HEK293 (cell line): ENCODE results near the gene LYL1.

ENCODE experiments used
- BCL11B ChIP-seq: fragments of 450-650 bp; formaldehyde crosslinking; IDR thresholded peaks from 2 replicates; pipeline ENCODE4 v1.5.1; 2016; ENCODE audit warnings: low read depth, missing biosample characterization, missing genetic modification characterization
- GLIS2 ChIP-seq: fragments of 450-650 bp; formaldehyde crosslinking; IDR thresholded peaks from 2 replicates; pipeline ENCODE4 v1.5.1; 2016; ENCODE audit warnings: missing biosample characterization, missing genetic modification characterization
- KLF17 ChIP-seq: fragments of 450-650 bp; formaldehyde crosslinking; IDR thresholded peaks from 2 replicates; pipeline ENCODE4 v1.5.1; 2016; ENCODE audit warnings: missing biosample characterization, missing genetic modification characterization
- KLF7 ChIP-seq: fragments of 450-650 bp; formaldehyde crosslinking; IDR thresholded peaks from 2 replicates; pipeline ENCODE4 v1.5.1; 2016; ENCODE audit warnings: missing biosample characterization, missing genetic modification characterization, borderline replicate concordance
- REPIN1 ChIP-seq: fragments of 450-650 bp; formaldehyde crosslinking; IDR thresholded peaks from 2 replicates; pipeline ENCODE4 v1.5.1; 2017; ENCODE audit warnings: missing biosample characterization, missing genetic modification characterization, low read depth
- SCRT1 ChIP-seq: fragments of 450-650 bp; formaldehyde crosslinking; IDR thresholded peaks from 2 replicates; pipeline ENCODE4 v1.5.1; 2016; ENCODE audit warnings: missing biosample characterization, missing genetic modification characterization, borderline replicate concordance
- ZBTB7A ChIP-seq: fragments of 450-650 bp; formaldehyde crosslinking; IDR thresholded peaks from 2 replicates; pipeline ENCODE4 v1.5.1; 2016; ENCODE audit warnings: low read depth, missing biosample characterization, missing genetic modification characterization
- ZNF114 ChIP-seq: fragments of 450-650 bp; formaldehyde crosslinking; IDR thresholded peaks from 2 replicates; pipeline ENCODE4 v1.5.0; 2017; ENCODE audit warnings: missing biosample characterization, missing genetic modification characterization
- ZNF16 ChIP-seq: fragments of 450-650 bp; formaldehyde crosslinking; IDR thresholded peaks from 2 replicates; pipeline ENCODE4 v1.5.1; 2016; ENCODE audit warnings: low read depth, missing biosample characterization, missing genetic modification characterization
- ZNF19 ChIP-seq: fragments of 450-650 bp; formaldehyde crosslinking; IDR thresholded peaks from 2 replicates; pipeline ENCODE4; 2016; ENCODE audit warnings: missing biosample characterization, missing genetic modification characterization, low read depth
- ZNF280C ChIP-seq: fragments of 450-650 bp; formaldehyde crosslinking; IDR thresholded peaks from 2 replicates; pipeline ENCODE4 v1.5.1; 2016; ENCODE audit warnings: missing biosample characterization, missing genetic modification characterization
- ZNF350 ChIP-seq: fragments of 450-650 bp; formaldehyde crosslinking; IDR thresholded peaks from 2 replicates; pipeline ENCODE4 v1.5.0; 2017; ENCODE audit warnings: missing biosample characterization, mild to moderate bottlenecking, missing genetic modification characterization
- ZNF501 ChIP-seq: fragments of 450-650 bp; formaldehyde crosslinking; IDR thresholded peaks from 2 replicates; pipeline ENCODE4 v1.5.1; 2016; ENCODE audit warnings: missing biosample characterization, missing genetic modification characterization
- ZNF514 ChIP-seq: fragments of 450-650 bp; formaldehyde crosslinking; IDR thresholded peaks from 2 replicates; pipeline ENCODE4 v1.5.1; 2016; ENCODE audit warnings: missing biosample characterization, missing genetic modification characterization
- ZNF654 ChIP-seq: fragments of 450-650 bp; formaldehyde crosslinking; IDR thresholded peaks from 2 replicates; pipeline ENCODE4 v1.5.1; 2016; ENCODE audit warnings: low read depth, missing biosample characterization, missing genetic modification characterization
- ZNF785 ChIP-seq: fragments of 450-650 bp; formaldehyde crosslinking; IDR thresholded peaks from 2 replicates; pipeline ENCODE4 v1.5.1; 2016; ENCODE audit warnings: missing biosample characterization, missing genetic modification characterization
- ZXDB ChIP-seq: fragments of 450-650 bp; formaldehyde crosslinking; IDR thresholded peaks from 2 replicates; pipeline ENCODE4 v1.5.1; 2016; ENCODE audit warnings: missing biosample characterization, missing genetic modification characterization
- TF ChIP-seq, protein P1 (sequence below): fragments of 450-650 bp; formaldehyde crosslinking; IDR thresholded peaks from 2 replicates; pipeline ENCODE4 v1.5.1; 2016; ENCODE audit warnings: missing biosample characterization, missing genetic modification characterization
- TF ChIP-seq, protein P2 (sequence below): fragments of 450-650 bp; formaldehyde crosslinking; IDR thresholded peaks from 2 replicates; pipeline ENCODE4 v1.5.1; 2016; ENCODE audit warnings: missing biosample characterization, missing genetic modification characterization
- TF ChIP-seq, protein P3 (sequence below): fragments of 450-650 bp; formaldehyde crosslinking; IDR thresholded peaks from 2 replicates; pipeline ENCODE4 v1.5.1; 2016; ENCODE audit warnings: missing biosample characterization, missing genetic modification characterization, borderline replicate concordance
- TF ChIP-seq, protein P4 (sequence below): fragments of 450-650 bp; formaldehyde crosslinking; IDR thresholded peaks from 2 replicates; pipeline ENCODE4 v1.5.1; 2016; ENCODE audit warnings: missing biosample characterization, missing genetic modification characterization
- TF ChIP-seq, protein P5 (sequence below): fragments of 450-650 bp; formaldehyde crosslinking; IDR thresholded peaks from 2 replicates; pipeline ENCODE4 v1.5.1; 2016; ENCODE audit warnings: missing biosample characterization, missing genetic modification characterization

Gene LYL1

GRCh38 chr19:13116282-13117175 lies 13.9 kb upstream of the LYL1 start, which contains the start of gene TRMT1 (continued):
- TF ChIP-seq ZNF19 (tag by site-specific recombination) (no peak), ZNF785 (tag by site-specific recombination) (no peak), BCL11B (tag by site-specific recombination) (0 out of 2 replicates have a peak, but pooled peaks have one; percentile 41), ZNF16 (tag by site-specific recombination) (no peak), ZNF514 (tag by site-specific recombination) (no peak), SCRT1 (no peak), ZNF280C (tag by site-specific recombination) (no peak), GLIS2 (tag by site-specific recombination) (peak; percentile 41; the same call in 1 of the 2 replicates), ZBTB7A (tag by site-specific recombination) (no peak; the same call in 1 of the 2 replicates), KLF7 (tag by site-specific recombination) (no peak), ZNF114 (tag by site-specific recombination) (no peak), ZNF350 (tag by site-specific recombination) (no peak), REPIN1 (tag by site-specific recombination) (no peak), ZXDB (tag by site-specific recombination) (peak; percentile 93), ZNF654 (tag by site-specific recombination) (no peak), ZNF501 (tag by site-specific recombination) (peak; percentile 81), KLF17 (tag by site-specific recombination) (peak; percentile 92)
- TF ChIP-seq, protein P1, sequence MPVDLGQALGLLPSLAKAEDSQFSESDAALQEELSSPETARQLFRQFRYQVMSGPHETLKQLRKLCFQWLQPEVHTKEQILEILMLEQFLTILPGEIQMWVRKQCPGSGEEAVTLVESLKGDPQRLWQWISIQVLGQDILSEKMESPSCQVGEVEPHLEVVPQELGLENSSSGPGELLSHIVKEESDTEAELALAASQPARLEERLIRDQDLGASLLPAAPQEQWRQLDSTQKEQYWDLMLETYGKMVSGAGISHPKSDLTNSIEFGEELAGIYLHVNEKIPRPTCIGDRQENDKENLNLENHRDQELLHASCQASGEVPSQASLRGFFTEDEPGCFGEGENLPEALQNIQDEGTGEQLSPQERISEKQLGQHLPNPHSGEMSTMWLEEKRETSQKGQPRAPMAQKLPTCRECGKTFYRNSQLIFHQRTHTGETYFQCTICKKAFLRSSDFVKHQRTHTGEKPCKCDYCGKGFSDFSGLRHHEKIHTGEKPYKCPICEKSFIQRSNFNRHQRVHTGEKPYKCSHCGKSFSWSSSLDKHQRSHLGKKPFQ: peak; percentile 52; the same call in 1 of the 2 replicates
- TF ChIP-seq, protein P2, sequence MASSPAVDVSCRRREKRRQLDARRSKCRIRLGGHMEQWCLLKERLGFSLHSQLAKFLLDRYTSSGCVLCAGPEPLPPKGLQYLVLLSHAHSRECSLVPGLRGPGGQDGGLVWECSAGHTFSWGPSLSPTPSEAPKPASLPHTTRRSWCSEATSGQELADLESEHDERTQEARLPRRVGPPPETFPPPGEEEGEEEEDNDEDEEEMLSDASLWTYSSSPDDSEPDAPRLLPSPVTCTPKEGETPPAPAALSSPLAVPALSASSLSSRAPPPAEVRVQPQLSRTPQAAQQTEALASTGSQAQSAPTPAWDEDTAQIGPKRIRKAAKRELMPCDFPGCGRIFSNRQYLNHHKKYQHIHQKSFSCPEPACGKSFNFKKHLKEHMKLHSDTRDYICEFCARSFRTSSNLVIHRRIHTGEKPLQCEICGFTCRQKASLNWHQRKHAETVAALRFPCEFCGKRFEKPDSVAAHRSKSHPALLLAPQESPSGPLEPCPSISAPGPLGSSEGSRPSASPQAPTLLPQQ (tag by site-specific recombination): peak; percentile 76; the same call in 1 of the 2 replicates
- TF ChIP-seq, protein P3, sequence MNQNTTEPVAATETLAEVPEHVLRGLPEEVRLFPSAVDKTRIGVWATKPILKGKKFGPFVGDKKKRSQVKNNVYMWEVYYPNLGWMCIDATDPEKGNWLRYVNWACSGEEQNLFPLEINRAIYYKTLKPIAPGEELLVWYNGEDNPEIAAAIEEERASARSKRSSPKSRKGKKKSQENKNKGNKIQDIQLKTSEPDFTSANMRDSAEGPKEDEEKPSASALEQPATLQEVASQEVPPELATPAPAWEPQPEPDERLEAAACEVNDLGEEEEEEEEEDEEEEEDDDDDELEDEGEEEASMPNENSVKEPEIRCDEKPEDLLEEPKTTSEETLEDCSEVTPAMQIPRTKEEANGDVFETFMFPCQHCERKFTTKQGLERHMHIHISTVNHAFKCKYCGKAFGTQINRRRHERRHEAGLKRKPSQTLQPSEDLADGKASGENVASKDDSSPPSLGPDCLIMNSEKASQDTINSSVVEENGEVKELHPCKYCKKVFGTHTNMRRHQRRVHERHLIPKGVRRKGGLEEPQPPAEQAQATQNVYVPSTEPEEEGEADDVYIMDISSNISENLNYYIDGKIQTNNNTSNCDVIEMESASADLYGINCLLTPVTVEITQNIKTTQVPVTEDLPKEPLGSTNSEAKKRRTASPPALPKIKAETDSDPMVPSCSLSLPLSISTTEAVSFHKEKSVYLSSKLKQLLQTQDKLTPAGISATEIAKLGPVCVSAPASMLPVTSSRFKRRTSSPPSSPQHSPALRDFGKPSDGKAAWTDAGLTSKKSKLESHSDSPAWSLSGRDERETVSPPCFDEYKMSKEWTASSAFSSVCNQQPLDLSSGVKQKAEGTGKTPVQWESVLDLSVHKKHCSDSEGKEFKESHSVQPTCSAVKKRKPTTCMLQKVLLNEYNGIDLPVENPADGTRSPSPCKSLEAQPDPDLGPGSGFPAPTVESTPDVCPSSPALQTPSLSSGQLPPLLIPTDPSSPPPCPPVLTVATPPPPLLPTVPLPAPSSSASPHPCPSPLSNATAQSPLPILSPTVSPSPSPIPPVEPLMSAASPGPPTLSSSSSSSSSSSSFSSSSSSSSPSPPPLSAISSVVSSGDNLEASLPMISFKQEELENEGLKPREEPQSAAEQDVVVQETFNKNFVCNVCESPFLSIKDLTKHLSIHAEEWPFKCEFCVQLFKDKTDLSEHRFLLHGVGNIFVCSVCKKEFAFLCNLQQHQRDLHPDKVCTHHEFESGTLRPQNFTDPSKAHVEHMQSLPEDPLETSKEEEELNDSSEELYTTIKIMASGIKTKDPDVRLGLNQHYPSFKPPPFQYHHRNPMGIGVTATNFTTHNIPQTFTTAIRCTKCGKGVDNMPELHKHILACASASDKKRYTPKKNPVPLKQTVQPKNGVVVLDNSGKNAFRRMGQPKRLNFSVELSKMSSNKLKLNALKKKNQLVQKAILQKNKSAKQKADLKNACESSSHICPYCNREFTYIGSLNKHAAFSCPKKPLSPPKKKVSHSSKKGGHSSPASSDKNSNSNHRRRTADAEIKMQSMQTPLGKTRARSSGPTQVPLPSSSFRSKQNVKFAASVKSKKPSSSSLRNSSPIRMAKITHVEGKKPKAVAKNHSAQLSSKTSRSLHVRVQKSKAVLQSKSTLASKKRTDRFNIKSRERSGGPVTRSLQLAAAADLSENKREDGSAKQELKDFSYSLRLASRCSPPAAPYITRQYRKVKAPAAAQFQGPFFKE (tag by site-specific recombination): no peak
- TF ChIP-seq, protein P4, sequence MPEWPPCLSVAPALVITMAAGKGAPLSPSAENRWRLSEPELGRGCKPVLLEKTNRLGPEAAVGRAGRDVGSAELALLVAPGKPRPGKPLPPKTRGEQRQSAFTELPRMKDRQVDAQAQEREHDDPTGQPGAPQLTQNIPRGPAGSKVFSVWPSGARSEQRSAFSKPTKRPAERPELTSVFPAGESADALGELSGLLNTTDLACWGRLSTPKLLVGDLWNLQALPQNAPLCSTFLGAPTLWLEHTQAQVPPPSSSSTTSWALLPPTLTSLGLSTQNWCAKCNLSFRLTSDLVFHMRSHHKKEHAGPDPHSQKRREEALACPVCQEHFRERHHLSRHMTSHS (tag by site-specific recombination): no peak
- TF ChIP-seq, protein P5, sequence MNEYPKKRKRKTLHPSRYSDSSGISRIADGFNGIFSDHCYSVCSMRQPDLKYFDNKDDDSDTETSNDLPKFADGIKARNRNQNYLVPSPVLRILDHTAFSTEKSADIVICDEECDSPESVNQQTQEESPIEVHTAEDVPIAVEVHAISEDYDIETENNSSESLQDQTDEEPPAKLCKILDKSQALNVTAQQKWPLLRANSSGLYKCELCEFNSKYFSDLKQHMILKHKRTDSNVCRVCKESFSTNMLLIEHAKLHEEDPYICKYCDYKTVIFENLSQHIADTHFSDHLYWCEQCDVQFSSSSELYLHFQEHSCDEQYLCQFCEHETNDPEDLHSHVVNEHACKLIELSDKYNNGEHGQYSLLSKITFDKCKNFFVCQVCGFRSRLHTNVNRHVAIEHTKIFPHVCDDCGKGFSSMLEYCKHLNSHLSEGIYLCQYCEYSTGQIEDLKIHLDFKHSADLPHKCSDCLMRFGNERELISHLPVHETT (tag by site-specific recombination): peak; percentile 98
